ENCODE measurements around the gene GPR162.

DNA sequence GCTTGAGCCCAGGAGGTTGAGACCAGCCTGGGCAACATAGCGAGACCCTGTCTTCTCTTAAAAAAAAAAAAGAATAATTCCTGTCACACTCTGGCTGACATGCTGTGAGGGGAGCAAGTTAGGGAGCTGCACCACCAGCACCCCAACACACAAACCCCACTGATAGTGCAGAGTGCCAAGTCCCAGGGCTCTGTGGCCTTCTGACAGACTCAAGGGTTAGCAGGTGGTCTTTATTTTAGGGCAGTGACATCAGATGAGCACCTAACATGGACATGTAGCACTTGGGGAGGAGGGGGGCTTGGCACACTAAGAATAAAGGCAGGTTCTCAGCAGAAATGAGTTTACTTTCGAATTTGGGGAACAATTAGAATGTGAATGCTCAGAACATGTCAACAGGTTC lies 37.2 kb downstream of the GPR162 start:
- TF ChIP-seq, protein P1, sequence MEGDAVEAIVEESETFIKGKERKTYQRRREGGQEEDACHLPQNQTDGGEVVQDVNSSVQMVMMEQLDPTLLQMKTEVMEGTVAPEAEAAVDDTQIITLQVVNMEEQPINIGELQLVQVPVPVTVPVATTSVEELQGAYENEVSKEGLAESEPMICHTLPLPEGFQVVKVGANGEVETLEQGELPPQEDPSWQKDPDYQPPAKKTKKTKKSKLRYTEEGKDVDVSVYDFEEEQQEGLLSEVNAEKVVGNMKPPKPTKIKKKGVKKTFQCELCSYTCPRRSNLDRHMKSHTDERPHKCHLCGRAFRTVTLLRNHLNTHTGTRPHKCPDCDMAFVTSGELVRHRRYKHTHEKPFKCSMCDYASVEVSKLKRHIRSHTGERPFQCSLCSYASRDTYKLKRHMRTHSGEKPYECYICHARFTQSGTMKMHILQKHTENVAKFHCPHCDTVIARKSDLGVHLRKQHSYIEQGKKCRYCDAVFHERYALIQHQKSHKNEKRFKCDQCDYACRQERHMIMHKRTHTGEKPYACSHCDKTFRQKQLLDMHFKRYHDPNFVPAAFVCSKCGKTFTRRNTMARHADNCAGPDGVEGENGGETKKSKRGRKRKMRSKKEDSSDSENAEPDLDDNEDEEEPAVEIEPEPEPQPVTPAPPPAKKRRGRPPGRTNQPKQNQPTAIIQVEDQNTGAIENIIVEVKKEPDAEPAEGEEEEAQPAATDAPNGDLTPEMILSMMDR (conservative IDR thresholded peaks at IDR 0.05; ENCODE audit: low read length) = no peak
- no peak for TF ChIP-seq EZH2phosphoT487 (IDR thresholded peaks at IDR 0.05; ENCODE audit: borderline replicate concordance)

Measured in Loucy (cell line).